KOPT-K1 (cell line): ENCODE data around the gene UBASH3A.

ENCODE experiments used
- H3K27ac ChIP-seq: fragments of 200-600 bp; sonication (generic); 2 replicates; pipeline ENCODE4 v1.5.1; 2016; ENCODE audit warnings: antibody characterized with exemption, mild to moderate bottlenecking, low read depth, low read length; ENCODE audit not compliant: poor library complexity, severe bottlenecking
- H3K36me3 ChIP-seq: fragments of 200-600 bp; sonication (generic); 2 replicates; pipeline ENCODE4 v1.5.1; 2017; ENCODE audit warnings: antibody characterized with exemption, mild to moderate bottlenecking, low read length, moderate library complexity; ENCODE audit not compliant: insufficient read depth
- H3K9me3 ChIP-seq: fragments of 200-600 bp; sonication (generic); 2 replicates; pipeline ENCODE4 v1.5.1; 2017; ENCODE audit warnings: antibody characterized with exemption, low read length, mild to moderate bottlenecking; ENCODE audit not compliant: insufficient read depth, poor library complexity, severe bottlenecking

UBASH3A gene

DNA sequence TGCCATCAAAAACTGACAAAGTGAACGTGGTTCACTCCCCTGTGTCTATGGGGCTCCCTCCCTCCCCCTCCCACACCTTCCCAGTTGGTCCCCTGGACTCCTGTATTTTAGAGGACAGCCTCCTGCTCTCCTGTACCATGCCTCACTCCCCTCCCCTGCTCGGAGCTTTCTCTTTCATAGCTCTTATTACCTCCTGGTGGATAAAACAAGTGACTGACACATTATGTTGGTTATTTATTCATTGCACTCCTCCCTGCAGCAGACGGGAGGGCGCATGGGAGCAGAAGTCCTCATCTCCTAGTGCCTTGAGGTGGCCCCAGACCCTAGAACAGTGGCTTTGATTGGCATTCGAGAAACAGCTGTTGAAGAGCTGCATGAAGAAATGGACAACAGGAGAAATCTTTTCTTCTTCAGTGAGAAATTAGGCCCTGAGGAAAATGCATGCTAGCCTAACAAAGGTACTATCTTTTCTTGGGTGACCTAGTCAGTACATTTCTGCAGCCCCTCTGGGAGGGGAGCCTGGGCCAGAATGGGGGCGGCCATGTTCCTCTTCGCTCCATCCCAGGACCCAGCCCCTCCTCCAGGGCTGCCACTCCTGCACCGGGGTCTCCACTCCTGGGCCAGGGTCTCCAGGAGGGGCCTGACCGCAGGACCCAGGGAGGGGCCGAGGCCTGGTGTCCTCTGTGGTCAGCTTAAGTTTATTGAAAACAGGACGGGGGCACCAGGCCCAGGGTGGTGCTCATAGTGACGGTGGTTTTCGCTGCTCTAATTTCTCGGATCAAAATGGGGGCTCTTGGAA is 36.1 kb upstream of the UBASH3A start:
- no peaks in the 10 kb centered on the region for H3K9me3 ChIP-seq
- no peak overlapping the region for H3K27ac ChIP-seq
- H3K36me3 ChIP-seq: no peaks in the 10 kb centered on the region

DNA sequence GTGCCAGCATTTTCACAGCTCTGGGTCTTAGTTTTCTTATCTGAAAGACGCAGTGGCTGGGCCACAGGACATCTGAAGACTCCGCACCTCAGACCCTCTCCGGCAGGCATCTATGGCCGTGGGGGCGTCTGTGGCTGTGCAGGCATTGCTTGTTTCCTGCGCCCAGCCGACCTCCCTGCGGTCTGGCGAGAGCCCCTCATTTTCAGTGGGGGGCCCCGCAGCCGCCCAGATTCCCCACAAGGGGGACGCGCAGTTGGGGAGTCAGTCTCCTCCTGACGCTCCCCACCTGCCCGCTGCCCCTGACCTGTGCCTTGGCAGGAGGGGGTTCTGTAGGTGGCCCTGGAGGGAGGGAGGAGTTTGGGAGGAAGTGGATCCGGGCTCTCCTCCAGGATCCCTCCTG is 33.9 kb upstream of the UBASH3A start:
- H3K36me3 ChIP-seq: no peaks in the 10 kb centered on the region
- no peak overlapping the region for H3K27ac ChIP-seq
- no peaks in the 10 kb centered on the region for H3K9me3 ChIP-seq

DNA sequence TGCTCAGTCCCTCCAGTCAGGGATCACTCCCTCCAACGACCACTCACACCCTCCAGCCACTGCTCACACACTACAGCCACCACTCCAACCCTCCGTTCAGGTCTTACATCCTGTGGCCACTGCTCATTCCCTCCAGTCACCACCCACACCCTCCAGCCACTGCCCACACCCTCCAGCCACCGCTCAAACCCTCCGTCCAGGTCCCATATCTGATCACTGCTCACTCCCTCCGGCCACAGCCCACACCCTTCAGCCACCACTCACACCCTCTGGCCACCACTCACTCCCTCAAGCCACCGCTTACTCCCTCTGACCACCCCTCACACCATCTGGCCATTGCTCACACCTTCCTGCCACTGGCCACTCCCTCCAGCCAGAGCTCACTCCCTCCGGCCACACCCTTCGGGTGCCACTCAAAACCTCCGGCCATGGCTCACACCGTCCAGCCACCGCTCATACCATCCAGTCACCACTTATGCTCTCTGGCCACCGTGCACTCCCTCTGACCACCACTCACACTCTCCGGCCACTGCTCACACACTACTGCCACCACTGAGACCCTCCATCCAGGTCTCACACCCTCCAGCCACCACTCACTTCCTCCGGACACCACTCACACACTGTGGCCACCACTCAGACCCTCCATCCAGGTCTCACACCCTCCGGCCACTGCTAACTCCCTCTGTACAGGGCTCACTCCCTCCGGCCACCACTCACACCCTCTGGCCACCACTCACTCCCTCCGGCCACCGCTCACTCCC is 32.6 kb upstream of the UBASH3A start:
- Histone ChIP-seq H3K27ac (no peak overlapping the region), H3K36me3 (no peaks in the 10 kb centered on the region), H3K9me3 (no peaks in the 10 kb centered on the region)

DNA sequence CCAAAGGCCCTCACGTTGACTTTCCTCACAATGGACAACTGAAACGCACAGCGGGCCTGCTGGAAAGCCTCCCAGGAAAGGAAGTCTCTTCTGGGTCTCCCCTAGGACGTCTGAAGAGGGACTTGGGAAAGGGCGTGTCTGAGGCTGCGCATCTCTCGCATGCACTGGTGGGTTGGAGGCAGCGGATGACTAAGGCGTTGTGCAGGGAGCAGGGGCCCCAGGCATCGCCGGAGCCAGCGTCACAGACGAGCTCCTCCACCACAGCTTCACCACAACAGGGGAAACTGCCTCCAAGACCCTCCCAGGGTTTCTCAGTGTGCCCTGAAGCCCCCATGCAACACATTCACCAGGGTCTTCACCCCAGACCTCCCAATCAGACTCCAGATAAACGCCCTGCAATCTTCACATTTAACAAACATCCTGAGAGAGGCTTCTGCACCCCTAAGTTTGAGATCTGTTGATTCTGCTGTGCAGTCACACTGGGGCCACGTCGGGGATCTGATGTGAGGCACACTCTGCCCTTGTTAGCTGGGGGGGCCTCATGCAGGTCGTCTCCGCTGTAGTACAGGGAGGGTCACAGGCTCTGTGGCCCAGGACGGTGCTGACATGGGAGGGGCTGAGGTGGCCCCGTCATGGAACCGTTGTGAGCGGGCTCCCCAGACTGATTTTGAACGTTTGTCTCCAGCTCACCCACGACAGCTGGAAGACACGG is 30.4 kb upstream of the UBASH3A start:
- Histone ChIP-seq H3K9me3 (no peaks in the 10 kb centered on the region), H3K36me3 (no peaks in the 10 kb centered on the region), H3K27ac (peak overlapping the region; percentile 94)

DNA sequence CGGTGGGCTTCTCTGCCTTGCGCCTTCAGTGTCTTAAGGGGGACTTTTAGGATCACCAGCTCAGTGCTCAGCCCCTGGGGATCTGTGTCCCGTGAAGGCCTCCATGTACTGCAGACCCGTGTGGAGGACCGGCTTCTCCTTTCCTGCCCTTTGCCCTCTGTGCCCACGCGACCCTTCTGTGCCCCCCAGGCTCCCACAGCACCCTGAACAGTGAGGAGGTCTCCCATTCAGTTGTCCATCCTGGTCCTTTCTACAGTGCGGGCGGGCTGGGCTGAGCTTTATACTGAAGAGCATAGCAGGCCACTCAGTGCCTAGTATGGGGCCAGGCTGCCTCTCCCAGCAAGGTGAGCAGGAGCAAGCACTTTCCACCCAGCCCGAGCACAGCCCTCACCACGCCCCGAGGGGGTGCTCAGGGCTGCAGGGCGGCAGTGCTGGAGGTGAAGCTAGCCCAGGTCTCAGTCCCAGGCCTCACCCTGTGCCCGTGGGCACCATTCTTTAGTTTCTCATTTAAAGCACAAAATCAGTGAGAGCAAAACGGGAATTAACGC is 29.7 kb upstream of the UBASH3A start:
- peak overlapping the region; percentile 94 for H3K27ac ChIP-seq
- no peaks in the 10 kb centered on the region for H3K36me3 ChIP-seq
- H3K9me3 ChIP-seq: no peaks in the 10 kb centered on the region

DNA sequence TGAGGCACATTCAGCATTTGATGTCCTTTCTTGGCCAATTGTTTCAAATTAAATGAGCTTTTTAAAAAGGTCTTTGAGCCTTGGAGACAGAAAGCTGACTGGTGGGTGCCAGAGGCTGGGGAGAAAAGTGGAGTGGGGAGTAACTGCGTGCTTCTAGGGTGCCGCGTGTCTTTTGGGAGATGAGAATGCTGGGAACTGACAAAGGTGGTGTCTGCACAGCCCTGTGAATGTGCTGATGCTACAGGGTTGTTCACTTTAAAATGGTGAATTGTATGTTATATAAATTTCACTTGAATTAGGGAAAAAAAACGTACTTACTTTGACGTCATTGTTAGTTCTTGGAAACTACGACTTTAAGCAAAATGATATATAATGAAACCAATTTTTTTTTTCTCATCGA is 29.2 kb upstream of the UBASH3A start:
- Histone ChIP-seq H3K36me3 (no peaks in the 10 kb centered on the region), H3K9me3 (no peaks in the 10 kb centered on the region), H3K27ac (peak overlapping the region; percentile 94)

GRCh38 chr21:42374864-42375499 is 28.7 kb upstream of the UBASH3A start:
- no peaks in the 10 kb centered on the region for H3K9me3 ChIP-seq
- H3K36me3 ChIP-seq: no peaks in the 10 kb centered on the region

GRCh38 chr21:42375506-42375905 is 28.2 kb upstream of the UBASH3A start:
- Histone ChIP-seq H3K9me3 (no peaks in the 10 kb centered on the region), H3K27ac (peak overlapping the region; percentile 94), H3K36me3 (no peaks in the 10 kb centered on the region)

More at GRCh38 chr21:42374864-42375499, 28.7 kb upstream of the UBASH3A start:
- peak overlapping the region; percentile 94 for H3K27ac ChIP-seq

- Histone ChIP-seq H3K9me3 (no peaks in the 10 kb centered on the region), H3K36me3 (no peaks in the 10 kb centered on the region), H3K27ac (no peak overlapping the region)
These were observed 27.8 kb upstream of the UBASH3A start for GRCh38 chr21:42375966-42376337.

GRCh38 chr21:42376338-42376982 is 27.2 kb upstream of the UBASH3A start:
- Histone ChIP-seq H3K9me3 (peaks cover 1% of the 10 kb centered on the region), H3K27ac (no peak overlapping the region), H3K36me3 (no peaks in the 10 kb centered on the region)

DNA sequence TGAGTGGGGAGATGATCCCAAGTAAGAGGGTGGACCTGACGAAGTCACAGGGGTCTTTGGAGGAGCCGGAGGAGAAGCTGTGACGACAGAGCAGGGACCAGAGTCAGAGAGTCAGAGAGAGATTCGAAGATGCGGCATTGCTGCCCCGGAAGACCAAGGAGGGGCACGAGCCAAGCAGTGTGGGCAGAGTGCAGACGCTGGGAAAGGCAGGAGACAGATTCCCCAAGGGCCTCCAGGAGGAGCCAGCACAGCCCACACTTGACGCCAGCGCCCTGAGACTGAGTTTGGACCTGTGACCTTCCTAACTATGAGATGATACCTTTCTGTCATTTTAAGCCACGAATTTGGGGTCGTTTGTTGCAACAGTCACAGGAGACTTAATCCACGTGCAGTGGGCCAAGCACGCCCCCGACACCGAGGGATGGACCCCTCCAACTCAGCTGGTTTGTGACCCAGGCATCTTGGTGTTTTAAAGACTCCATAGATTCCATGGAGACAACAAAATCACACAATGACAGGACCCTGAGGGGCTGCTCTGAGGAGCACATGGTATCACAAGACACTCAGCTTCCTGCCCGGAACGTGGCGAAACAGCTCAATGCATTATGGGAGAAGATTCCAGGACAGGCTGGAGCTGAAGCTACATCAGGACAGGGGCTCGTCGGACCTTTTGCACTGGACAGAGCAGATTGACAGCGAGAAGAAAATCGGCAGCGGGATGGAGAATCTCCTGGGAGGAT is 26.3 kb upstream of the UBASH3A start:
- no peaks in the 10 kb centered on the region for H3K36me3 ChIP-seq
- H3K9me3 ChIP-seq: peaks cover 10% of the 10 kb centered on the region
- no peak overlapping the region for H3K27ac ChIP-seq

- no peaks in the 10 kb centered on the region for H3K36me3 ChIP-seq
- H3K9me3 ChIP-seq: peaks cover 11% of the 10 kb centered on the region
- no peak overlapping the region for H3K27ac ChIP-seq
These were observed 25.8 kb upstream of the UBASH3A start for GRCh38 chr21:42377951-42378340.

DNA sequence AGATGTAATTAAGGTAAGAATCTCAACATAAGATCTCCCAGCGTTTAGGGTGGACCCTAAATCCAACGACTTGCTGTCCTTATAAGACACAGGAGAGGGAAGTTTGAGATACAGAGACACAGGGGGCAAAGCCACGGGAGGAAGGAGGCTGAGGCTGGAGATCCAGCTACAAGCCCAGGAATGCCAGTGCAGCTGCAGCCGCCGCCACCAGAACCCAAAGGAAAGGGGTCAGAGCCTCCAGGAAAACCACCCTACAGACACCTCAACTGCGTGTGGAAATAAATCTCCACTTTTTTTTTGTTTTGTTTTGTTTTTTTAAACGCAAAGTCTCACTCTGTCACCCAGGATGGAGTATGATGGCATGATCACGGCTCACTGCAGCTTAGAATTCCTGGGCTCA is 25.3 kb upstream of the UBASH3A start:
- H3K9me3 ChIP-seq: peaks cover 11% of the 10 kb centered on the region
- H3K36me3 ChIP-seq: no peaks in the 10 kb centered on the region
- H3K27ac ChIP-seq: no peak overlapping the region
